ENCODE measurements around the gene C17orf114.
A peak's percentile ranks its signal among the peaks of the same experiment; 100 is the strongest.

C17orf114 gene

DNA sequence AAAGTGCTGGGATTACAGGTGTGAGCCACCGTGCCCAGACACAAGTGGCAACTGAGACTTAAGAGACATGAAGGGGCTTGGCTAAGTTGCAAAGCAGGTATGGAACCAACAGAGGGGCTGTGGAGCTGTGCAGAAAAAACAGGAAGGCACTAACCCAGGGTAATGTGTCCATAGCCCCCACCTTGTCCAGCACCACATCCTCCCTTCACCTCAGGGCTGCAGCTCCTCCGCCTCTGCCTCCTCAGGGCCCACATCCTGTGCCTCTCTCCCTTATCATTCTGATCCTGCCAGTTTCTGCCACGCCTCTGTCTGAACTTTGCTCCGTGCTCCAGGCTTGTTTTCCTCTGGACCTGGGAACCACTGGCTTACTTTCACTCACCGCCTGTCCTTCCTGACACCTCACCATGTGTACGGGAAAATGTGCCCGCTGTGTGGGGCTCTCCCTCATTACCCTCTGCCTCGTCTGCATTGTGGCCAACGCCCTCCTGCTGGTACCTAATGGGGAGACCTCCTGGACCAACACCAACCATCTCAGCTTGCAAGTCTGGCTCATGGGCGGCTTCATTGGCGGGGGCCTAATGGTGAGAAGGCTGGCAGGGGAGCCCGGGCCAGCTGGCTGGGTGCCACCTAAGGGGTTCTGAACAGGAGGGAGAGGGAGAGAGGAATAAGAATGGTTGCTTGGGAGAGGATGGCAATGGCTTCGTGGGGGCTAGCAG is 30.5 kb downstream of the C17orf114 start, which contains the start of gene TM4SF5 (continued):
- TF ChIP-seq, protein P1, sequence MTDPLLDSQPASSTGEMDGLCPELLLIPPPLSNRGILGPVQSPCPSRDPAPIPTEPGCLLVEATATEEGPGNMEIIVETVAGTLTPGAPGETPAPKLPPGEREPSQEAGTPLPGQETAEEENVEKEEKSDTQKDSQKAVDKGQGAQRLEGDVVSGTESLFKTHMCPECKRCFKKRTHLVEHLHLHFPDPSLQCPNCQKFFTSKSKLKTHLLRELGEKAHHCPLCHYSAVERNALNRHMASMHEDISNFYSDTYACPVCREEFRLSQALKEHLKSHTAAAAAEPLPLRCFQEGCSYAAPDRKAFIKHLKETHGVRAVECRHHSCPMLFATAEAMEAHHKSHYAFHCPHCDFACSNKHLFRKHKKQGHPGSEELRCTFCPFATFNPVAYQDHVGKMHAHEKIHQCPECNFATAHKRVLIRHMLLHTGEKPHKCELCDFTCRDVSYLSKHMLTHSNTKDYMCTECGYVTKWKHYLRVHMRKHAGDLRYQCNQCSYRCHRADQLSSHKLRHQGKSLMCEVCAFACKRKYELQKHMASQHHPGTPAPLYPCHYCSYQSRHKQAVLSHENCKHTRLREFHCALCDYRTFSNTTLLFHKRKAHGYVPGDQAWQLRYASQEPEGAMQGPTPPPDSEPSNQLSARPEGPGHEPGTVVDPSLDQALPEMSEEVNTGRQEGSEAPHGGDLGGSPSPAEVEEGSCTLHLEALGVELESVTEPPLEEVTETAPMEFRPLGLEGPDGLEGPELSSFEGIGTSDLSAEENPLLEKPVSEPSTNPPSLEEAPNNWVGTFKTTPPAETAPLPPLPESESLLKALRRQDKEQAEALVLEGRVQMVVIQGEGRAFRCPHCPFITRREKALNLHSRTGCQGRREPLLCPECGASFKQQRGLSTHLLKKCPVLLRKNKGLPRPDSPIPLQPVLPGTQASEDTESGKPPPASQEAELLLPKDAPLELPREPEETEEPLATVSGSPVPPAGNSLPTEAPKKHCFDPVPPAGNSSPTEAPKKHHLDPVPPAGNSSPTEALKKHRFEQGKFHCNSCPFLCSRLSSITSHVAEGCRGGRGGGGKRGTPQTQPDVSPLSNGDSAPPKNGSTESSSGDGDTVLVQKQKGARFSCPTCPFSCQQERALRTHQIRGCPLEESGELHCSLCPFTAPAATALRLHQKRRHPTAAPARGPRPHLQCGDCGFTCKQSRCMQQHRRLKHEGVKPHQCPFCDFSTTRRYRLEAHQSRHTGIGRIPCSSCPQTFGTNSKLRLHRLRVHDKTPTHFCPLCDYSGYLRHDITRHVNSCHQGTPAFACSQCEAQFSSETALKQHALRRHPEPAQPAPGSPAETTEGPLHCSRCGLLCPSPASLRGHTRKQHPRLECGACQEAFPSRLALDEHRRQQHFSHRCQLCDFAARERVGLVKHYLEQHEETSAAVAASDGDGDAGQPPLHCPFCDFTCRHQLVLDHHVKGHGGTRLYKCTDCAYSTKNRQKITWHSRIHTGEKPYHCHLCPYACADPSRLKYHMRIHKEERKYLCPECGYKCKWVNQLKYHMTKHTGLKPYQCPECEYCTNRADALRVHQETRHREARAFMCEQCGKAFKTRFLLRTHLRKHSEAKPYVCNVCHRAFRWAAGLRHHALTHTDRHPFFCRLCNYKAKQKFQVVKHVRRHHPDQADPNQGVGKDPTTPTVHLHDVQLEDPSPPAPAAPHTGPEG (CRISPR knock-in tag; IDR thresholded peaks at IDR 0.05), result peak; percentile 71
- TF ChIP-seq, protein P2, sequence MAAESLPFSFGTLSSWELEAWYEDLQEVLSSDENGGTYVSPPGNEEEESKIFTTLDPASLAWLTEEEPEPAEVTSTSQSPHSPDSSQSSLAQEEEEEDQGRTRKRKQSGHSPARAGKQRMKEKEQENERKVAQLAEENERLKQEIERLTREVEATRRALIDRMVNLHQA (CRISPR knock-in tag; IDR thresholded peaks at IDR 0.05), result no peak
- TF ChIP-seq ARNT2 (CRISPR knock-in tag; IDR thresholded peaks at IDR 0.05; ENCODE audit: low read depth) (peak; percentile 67; the same call in 1 of the 2 replicates), ETV6 (CRISPR knock-in tag; conservative IDR thresholded peaks at IDR 0.05) (no peak), GABPA (IDR thresholded peaks at IDR 0.05; ENCODE audit: low read depth, low read length) (no peak), GABPA (CRISPR knock-in tag; IDR thresholded peaks at IDR 0.05; ENCODE audit: low read depth) (0 out of 2 replicates have a peak, but pooled peaks have one; percentile 28), SMAD3 (CRISPR knock-in tag; IDR thresholded peaks at IDR 0.05) (peak; percentile 92), ZNF263 (CRISPR knock-in tag; IDR thresholded peaks at IDR 0.05) (peak; percentile 86), ZNF367 (CRISPR knock-in tag; IDR thresholded peaks at IDR 0.05; ENCODE audit: borderline replicate concordance) (no peak), SPEN (CRISPR knock-in tag; IDR thresholded peaks at IDR 0.05; ENCODE audit: low read depth) (peak; percentile 78; the same call in 1 of the 2 replicates)
- TF ChIP-seq, protein P3, sequence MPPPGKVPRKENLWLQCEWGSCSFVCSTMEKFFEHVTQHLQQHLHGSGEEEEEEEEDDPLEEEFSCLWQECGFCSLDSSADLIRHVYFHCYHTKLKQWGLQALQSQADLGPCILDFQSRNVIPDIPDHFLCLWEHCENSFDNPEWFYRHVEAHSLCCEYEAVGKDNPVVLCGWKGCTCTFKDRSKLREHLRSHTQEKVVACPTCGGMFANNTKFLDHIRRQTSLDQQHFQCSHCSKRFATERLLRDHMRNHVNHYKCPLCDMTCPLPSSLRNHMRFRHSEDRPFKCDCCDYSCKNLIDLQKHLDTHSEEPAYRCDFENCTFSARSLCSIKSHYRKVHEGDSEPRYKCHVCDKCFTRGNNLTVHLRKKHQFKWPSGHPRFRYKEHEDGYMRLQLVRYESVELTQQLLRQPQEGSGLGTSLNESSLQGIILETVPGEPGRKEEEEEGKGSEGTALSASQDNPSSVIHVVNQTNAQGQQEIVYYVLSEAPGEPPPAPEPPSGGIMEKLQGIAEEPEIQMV (CRISPR knock-in tag; IDR thresholded peaks at IDR 0.05; ENCODE audit: low read depth), result peak; percentile 36; the same call in 1 of the 2 replicates
- TF ChIP-seq, protein P4, sequence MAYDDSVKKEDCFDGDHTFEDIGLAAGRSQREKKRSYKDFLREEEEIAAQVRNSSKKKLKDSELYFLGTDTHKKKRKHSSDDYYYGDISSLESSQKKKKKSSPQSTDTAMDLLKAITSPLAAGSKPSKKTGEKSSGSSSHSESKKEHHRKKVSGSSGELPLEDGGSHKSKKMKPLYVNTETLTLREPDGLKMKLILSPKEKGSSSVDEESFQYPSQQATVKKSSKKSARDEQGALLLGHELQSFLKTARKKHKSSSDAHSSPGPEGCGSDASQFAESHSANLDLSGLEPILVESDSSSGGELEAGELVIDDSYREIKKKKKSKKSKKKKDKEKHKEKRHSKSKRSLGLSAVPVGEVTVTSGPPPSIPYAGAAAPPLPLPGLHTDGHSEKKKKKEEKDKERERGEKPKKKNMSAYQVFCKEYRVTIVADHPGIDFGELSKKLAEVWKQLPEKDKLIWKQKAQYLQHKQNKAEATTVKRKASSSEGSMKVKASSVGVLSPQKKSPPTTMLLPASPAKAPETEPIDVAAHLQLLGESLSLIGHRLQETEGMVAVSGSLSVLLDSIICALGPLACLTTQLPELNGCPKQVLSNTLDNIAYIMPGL (CRISPR knock-in tag; IDR thresholded peaks at IDR 0.05; ENCODE audit: borderline replicate concordance in 1 of 2, low read depth in 1 of 2), result peak; percentile 72 to 78; a peak in 3 of 4 replicates
- TF ChIP-seq, protein P5, sequence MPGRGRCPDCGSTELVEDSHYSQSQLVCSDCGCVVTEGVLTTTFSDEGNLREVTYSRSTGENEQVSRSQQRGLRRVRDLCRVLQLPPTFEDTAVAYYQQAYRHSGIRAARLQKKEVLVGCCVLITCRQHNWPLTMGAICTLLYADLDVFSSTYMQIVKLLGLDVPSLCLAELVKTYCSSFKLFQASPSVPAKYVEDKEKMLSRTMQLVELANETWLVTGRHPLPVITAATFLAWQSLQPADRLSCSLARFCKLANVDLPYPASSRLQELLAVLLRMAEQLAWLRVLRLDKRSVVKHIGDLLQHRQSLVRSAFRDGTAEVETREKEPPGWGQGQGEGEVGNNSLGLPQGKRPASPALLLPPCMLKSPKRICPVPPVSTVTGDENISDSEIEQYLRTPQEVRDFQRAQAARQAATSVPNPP (CRISPR knock-in tag; IDR thresholded peaks at IDR 0.05), result 0 out of 2 replicates have a peak, but pooled peaks have one; percentile 69
- TF ChIP-seq, protein P6, sequence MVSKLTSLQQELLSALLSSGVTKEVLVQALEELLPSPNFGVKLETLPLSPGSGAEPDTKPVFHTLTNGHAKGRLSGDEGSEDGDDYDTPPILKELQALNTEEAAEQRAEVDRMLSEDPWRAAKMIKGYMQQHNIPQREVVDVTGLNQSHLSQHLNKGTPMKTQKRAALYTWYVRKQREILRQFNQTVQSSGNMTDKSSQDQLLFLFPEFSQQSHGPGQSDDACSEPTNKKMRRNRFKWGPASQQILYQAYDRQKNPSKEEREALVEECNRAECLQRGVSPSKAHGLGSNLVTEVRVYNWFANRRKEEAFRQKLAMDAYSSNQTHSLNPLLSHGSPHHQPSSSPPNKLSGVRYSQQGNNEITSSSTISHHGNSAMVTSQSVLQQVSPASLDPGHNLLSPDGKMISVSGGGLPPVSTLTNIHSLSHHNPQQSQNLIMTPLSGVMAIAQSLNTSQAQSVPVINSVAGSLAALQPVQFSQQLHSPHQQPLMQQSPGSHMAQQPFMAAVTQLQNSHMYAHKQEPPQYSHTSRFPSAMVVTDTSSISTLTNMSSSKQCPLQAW (CRISPR knock-in tag; IDR thresholded peaks at IDR 0.05), result peak; percentile 74
